ENCODE data around the gene IL13RA1.
"Not testable (repeated sequence)": the region's sequence is repeated elsewhere in the genome, so short reads cannot be mapped to it uniquely, and the experiment has no call there.

DNA sequence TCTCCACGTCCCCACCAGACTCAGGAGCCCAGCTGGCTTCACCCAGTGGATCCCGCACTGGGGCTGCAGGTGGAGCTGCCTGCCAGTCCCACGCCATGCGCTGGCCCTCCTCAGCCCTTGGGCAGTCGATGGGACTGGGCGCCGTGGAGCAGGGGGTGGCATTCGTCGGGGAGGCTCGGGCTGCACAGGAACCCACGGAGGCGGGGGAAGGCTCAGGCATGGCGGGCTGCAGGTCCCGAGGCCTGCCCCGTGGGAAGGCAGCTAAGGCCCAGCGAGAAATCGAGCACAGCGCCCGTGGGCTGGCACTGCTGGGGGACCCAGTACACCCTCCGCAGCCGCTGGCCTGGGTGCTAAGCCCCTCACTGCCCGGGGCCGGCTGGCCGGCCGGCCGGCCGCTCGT is 10.6 kb upstream of the IL13RA1 start:
- TF ChIP-seq, protein P1, sequence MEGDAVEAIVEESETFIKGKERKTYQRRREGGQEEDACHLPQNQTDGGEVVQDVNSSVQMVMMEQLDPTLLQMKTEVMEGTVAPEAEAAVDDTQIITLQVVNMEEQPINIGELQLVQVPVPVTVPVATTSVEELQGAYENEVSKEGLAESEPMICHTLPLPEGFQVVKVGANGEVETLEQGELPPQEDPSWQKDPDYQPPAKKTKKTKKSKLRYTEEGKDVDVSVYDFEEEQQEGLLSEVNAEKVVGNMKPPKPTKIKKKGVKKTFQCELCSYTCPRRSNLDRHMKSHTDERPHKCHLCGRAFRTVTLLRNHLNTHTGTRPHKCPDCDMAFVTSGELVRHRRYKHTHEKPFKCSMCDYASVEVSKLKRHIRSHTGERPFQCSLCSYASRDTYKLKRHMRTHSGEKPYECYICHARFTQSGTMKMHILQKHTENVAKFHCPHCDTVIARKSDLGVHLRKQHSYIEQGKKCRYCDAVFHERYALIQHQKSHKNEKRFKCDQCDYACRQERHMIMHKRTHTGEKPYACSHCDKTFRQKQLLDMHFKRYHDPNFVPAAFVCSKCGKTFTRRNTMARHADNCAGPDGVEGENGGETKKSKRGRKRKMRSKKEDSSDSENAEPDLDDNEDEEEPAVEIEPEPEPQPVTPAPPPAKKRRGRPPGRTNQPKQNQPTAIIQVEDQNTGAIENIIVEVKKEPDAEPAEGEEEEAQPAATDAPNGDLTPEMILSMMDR (IDR thresholded peaks at IDR 0.05), result not testable (repeated sequence)
- not testable (repeated sequence) for TF ChIP-seq ZFX (IDR thresholded peaks at IDR 0.05; ENCODE audit: borderline replicate concordance)

Data from 22Rv1 (cell line).